GM18519 (cell line): ENCODE results near the gene TCEANC2.
"Not testable (repeated sequence)": the region's sequence is repeated elsewhere in the genome, so short reads cannot be mapped to it uniquely, and the experiment has no call there.

Source experiments
- ATAC-seq: cut with Tn5 transposase; IDR thresholded peaks from one replicate; pipeline ENCODE4 v1.9.1; 2021; ENCODE audit warnings: mild to moderate bottlenecking, moderate library complexity; ENCODE audit not compliant: unreplicated experiment, low FRiP score

TCEANC2 gene

GRCh38 chr1:54024811-54025210 lies 28.6 kb upstream of the TCEANC2 start:
- not testable (repeated sequence) for ATAC-seq

GRCh38 chr1:54027848-54028247 lies 25.6 kb upstream of the TCEANC2 start:
- ATAC-seq: no peak

GRCh38 chr1:54028306-54029251 lies 24.8 kb upstream of the TCEANC2 start:
- ATAC-seq: no peak

GRCh38 chr1:54037476-54037875 lies 15.9 kb upstream of the TCEANC2 start:
- no peak for ATAC-seq

GRCh38 chr1:54041806-54042205 lies 11.6 kb upstream of the TCEANC2 start:
- ATAC-seq: no peak

GRCh38 chr1:54045496-54045895 lies 7.9 kb upstream of the TCEANC2 start:
- ATAC-seq: no peak

- no peak for ATAC-seq
These were observed 6.6 kb upstream of the TCEANC2 start for GRCh38 chr1:54046671-54047383.

GRCh38 chr1:54047384-54048305 lies 5.8 kb upstream of the TCEANC2 start:
- no peak for ATAC-seq

- not testable (repeated sequence) for ATAC-seq
These were observed 3.0 kb upstream of the TCEANC2 start for GRCh38 chr1:54050435-54050834.

- ATAC-seq: no peak
These were observed 1.4 kb upstream of the TCEANC2 start for GRCh38 chr1:54051933-54052430.

- no peak for ATAC-seq
These were observed 926 bp upstream of the TCEANC2 start for GRCh38 chr1:54052431-54052933.

GRCh38 chr1:54053745-54054437 lies 483 bp downstream of the TCEANC2 start:
- no peak for ATAC-seq

GRCh38 chr1:54054438-54054749 lies 986 bp downstream of the TCEANC2 start:
- no peak for ATAC-seq

GRCh38 chr1:54064299-54064698 lies 10.9 kb downstream of the TCEANC2 start:
- no peak for ATAC-seq

- no peak for ATAC-seq
These were observed 16.4 kb downstream of the TCEANC2 start for GRCh38 chr1:54069791-54070170.

GRCh38 chr1:54070171-54070837 lies 16.9 kb downstream of the TCEANC2 start:
- ATAC-seq: no peak

GRCh38 chr1:54077359-54077758 lies 24.0 kb downstream of the TCEANC2 start:
- ATAC-seq: no peak

GRCh38 chr1:54080598-54081049 lies 27.2 kb downstream of the TCEANC2 start:
- ATAC-seq: no peak
